HG03039 (cell line): Measurements from ENCODE around the gene ASAP2.
"Not testable (repeated sequence)": the region's sequence is repeated elsewhere in the genome, so short reads cannot be mapped to it uniquely, and the experiment has no call there.

ENCODE experiments used
- ATAC-seq: cut with Tn5 transposase; IDR thresholded peaks from one replicate; pipeline ENCODE4 v1.9.1; 2021; ENCODE audit warnings: mild to moderate bottlenecking, moderate library complexity; ENCODE audit not compliant: unreplicated experiment

The ASAP2 gene

GRCh38 chr2:9394816-9395215 lies 188.2 kb downstream of the ASAP2 start:
- no peak for ATAC-seq

DNA sequence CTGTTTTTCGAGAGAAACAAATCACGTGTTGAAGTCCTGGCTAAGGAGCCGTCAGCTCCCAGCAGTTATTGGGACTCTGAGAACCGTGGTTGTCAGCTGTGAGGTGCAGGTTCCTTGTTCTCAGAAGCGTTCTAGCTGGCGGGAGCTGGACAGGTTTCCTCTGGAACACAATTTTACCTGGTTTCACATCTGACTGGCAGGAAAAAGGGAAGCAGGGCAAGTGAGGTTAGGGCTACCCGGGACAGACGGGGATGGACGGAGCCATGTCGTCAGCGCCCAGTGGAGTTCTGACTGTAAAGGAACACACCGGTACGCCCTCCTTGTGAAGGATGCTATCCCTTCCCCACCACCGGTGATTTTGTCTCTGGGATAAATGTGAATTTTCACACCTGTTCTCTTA lies 190.6 kb downstream of the ASAP2 start:
- no peak for ATAC-seq

- ATAC-seq = not testable (repeated sequence)
Measured at GRCh38 chr2:9398251-9398650, 191.6 kb downstream of the ASAP2 start.

GRCh38 chr2:9398881-9399780 lies 192.5 kb downstream of the ASAP2 start:
- no peak for ATAC-seq

DNA sequence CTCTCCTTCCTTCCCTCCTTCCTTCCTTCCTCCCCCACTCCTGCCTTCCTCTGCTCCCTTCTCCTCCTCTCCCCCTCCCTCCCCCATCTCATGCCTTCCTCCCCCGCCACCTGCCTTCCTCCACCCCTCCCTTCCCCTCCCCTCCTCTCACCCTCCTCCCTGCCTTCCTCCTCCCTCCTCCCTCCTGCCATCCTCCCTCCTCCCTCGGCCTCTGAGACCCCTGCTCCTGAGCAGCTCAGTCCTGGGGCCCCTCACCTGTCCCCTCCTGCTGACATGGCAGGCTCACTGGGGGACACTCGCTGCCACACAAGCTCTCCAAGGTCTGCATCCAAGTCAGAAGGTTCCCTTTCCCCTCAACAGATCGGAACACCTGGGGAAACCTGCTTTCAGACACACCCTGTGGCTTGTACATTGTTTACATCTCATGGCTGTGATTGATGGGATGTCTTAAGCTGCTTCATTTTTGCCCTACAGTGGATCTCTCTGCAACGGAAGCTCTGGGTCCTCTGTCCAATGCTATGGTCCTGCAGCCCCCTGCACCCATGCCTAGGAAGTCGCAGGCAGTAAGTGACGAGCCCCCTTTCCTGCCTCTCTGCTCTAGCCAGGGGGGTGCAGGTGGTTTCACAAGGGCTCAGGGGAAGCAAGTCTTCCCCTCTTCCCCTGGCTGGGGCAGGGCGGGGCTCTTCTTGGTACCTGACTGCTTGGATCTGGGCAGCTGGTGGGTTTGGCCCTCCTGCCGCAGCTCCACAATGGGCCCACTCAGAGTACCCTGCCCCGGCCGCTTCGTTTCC lies 193.9 kb downstream of the ASAP2 start:
- ATAC-seq = no peak

DNA sequence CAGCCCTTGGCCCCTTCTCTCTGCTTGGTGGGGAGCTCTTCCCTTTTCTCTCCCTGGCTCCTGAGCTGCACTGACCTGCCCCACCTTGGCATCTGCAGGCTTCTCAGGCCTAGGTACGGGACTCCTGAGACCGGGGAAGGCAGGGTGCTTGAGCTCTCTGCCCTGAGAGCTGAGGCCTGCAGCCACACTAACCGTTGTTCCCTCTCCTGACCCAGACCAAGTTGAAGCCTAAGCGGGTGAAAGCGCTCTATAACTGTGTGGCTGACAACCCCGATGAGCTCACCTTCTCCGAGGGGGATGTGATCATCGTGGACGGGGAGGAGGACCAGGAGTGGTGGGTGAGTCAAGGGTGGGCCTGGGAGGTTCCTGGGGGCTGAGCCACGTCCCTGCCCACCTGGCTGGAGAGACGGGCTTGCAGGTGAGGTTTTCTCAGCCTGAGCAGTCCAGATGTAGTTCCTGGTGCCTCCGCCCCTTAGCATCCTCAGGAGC lies 194.5 kb downstream of the ASAP2 start:
- ATAC-seq = no peak

DNA sequence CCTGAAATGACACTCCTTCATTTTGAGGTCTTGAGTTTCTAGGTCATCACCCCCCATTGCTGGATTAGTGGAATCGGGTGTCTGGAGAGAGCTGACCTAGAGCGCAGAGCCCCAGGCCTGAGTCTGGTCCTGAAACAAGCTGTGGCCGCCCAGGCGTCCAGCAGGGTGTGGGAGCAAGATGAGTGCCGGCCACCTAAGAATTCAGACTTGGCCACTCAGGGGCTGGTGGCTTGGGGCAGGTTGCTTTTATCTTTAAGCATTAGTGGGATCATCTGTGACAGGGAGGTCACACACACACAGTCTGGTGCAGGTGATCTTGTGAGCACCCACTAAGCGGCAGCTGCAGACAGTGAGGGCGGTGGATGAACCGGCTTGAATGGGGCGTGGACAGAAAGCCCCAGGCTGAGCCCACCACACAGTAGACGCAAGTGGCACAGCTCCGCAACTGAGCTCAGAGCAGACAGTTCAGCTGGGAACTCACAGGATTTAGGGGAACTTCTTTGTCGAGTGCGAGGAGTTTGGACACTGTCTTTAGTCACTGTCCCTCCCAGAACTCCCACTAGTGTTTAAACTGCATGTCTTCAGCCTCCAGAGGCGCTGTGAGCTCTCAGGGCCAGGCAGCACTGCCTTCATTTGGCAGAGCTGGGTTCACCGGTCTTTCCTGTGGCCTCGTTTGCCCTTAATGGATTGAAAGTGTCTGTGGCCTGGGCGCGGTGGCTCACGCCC lies 195.2 kb downstream of the ASAP2 start:
- no peak for ATAC-seq

DNA sequence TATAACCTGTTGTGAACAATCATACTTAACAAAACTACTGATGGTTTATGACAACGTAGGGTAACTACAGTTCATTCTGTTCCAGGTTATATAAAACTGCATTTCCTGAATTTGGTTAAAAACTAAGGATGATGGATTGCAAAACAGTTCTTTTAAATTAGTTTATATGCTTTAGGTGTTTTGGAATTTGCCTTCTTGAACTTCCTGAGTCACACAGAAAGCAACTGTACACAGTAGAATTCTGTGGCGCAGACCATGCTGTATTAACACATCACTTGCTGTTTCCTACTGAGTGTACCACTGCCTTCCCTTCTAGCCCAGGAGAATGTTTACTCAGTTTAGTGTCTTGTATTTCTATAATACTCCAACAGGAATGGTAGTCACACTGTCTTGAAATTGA lies 197.3 kb downstream of the ASAP2 start:
- no peak for ATAC-seq

- no peak for ATAC-seq
Measured at GRCh38 chr2:9404451-9404850, 197.8 kb downstream of the ASAP2 start.

DNA sequence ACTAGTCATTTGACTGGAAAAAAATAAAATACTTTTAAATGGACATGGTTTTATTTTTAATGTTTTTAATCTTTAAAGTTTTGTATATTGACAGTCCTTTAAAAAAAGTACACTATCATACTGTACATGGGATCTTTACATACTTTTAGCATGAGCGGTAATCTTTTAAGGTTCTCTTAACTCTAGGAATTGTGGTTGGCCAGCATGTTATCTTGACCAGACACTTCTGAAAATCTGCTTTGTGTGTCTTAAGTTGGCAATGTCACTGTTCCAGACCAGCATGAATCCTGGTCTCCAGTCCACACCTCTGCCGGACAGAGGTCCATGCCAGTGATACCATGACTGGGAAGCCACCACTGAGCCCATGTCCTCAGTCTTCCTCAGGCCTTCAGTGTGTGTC lies 199.0 kb downstream of the ASAP2 start:
- ATAC-seq = no peak

GRCh38 chr2:9406529-9407362 lies 200.1 kb downstream of the ASAP2 start:
- no peak for ATAC-seq

DNA sequence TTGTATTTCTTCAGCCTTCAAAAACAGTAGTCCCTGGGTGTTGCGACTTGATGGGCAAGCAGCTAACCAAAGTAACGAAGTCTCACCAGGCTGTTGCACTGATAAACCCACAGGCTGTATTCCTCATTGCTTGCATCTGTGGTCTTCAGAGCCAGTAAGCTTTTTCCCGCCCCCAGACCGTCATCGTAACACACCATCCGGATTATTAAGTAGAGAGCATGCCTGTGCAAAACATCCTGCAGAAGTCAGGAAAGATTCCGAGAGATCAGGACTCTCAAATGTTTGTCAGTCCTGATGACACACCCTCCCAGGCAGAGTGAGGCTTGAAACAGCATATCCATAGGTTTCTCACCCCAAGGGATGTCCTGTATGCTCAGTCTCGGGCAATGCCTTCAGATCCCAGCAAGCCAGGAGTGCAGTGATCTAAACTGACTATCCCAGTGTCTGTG lies 200.8 kb downstream of the ASAP2 start:
- no peak for ATAC-seq

DNA sequence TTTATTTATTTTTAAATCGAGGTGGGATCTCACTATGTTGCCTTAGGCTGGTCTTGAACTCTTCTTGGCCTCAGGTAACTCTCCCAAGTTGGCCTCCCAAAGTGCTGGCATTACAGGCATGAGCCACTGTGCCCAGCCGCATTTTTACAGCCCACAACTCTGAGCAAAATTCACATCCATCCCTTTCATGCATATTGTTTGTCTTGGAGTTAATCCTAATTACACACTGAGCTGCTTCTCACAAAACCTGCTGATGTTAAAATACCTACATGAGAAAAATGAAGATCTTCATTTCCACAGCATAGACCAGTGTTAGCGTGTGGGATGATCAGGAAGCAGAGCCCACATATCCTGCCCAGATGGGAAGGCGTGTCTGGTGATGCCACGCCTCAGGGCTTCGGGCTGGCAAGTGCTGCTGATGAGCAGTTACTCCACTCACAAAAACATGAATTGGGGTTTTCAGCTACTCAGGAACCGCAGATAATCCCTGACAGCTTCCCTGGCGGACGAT lies 202.1 kb downstream of the ASAP2 start:
- no peak for ATAC-seq

DNA sequence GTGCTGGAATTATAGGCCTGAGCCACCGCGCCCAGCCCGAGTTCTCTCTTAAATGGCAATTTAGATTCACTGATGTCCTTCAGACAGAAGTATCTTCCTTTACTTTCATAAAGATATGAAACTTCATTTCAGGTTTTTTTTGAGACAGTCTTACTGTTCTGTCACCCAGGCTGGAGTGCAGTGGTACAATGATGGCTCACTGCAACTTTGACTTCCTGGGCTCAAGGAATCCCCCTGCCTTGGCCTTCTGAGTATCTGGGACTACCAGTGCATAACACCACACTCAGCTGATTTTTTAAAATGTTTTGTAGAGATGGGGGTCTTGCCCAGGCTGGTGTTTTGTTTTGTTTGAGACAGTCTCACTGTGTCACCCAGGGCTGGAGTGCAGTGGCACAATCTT lies 203.5 kb downstream of the ASAP2 start:
- no peak for ATAC-seq

DNA sequence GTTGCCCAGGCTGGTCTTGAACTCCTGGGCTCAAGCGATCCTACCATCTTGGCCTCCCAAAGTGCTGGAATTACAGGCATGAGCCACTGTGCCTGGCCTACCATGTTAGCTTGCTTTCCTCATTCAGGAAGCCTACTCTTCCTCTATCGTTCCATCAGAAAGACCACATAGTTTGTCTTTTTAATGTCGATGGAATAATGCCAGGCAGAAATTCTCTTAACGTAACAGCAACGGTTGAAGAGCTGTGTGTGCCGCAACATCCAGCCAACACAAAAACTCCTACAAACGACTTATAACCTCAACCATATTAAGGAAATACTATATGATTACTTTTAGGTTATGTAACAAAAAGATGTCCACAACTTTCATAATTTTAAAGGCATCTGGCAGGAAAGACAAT lies 206.2 kb downstream of the ASAP2 start:
- ATAC-seq = no peak

DNA sequence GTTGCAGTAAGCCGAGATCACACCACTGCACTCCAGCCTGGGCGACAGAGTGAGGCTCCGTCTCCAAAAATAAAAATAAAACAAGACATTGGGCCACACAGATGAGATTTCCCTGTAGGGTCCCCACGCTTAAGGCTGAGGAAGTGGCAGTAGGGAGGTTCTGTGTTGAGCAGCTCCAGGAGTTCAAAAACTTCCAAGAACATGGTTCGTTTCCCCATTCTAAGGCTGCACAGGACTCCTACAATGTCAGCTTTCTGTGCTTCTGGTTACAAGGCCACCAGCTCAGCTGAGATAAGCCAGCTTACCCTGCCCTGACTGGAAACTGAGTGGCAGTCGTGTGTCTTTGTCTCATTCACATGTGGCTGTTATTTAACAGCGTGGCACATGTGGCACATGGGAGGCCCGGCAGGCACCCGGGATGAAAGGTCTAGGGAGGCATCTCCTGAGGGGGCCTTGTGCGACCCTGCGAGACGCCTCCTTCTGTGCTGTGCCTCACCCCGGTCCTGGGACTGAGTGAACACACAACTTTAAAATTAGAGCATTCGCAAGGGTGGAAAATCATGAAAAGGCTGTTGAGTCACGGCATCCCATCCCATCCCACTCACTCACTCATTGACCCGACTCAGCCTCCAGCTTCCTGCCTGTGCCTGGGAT lies 209.0 kb downstream of the ASAP2 start:
- no peak for ATAC-seq

DNA sequence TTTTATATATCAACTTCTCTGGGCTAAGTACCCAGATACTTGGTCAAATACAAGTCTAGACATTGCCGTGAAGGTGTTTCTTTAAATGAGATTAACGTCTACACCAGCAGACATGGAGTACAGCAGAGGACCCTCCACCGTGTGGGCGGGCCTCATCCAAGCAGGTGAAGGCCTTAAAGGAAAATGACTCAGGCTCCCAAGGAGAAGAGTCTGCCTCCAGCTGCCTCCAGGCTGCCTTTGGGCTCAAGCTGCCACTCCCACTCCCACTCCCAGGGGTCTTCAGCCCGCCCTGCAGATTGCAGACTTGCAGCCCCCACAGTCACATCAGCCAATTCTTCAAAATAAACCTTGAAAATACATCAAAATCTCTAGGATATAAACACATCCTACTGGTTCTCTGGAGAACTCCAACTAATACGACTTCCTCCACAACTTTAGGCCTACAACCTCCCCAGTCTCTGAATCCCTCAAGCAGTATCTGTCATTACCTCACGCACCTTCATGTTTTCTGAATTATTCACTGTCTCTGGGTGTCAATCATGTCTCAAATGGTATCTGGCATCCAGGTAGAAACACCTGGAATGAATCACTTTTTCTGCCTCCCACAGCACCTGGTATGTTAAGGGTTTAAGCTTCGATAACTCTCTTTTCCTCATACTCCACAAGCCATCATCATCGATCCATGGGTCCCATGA lies 209.8 kb downstream of the ASAP2 start:
- ATAC-seq = no peak

GRCh38 chr2:9416962-9417316 lies 210.3 kb downstream of the ASAP2 start:
- ATAC-seq = no peak

GRCh38 chr2:9417725-9418124 lies 211.1 kb downstream of the ASAP2 start:
- no peak for ATAC-seq
